Left lung (tissue), 10 donors: ENCODE measurements around the gene CES1. TPM values are rescaled to one million over a fixed set of nuclear protein-coding genes. Genes with fewer than 3 reads are reported as not detected.
"Not testable (repeated sequence)": the region's sequence is repeated elsewhere in the genome, so short reads cannot be mapped to it uniquely, and the experiment has no call there.

Experiments used
- ATAC-seq: fragments of 200-7000 bp; cut with Tn5 transposase; one replicate; pipeline ENCODE4 v1.9.1; 2020; ENCODE audit warnings: moderate library complexity
- DNase-seq, 4 donors: peaks; one replicate each; pipeline ENCODE4 v3.0.0-alpha.2; 2013 to 2020
- H3K27ac ChIP-seq, 2 donors: fragments of 200-600 bp; sonication (generic) in 1 of 2; one replicate each; pipeline versions ENCODE4 v1.5.0 to v1.8.0; 2020 to 2021
- H3K27me3 ChIP-seq, 2 donors: fragments of 200-600 bp; sonication (generic) in 1 of 2; one replicate each; pipeline versions ENCODE4 v1.5.0 to v1.8.0; 2020 to 2021
- H3K36me3 ChIP-seq, 2 donors: fragments of 200-600 bp; sonication (generic) in 1 of 2; one replicate each; pipeline versions ENCODE4 v1.5.0 to v1.8.0; 2020 to 2021
- H3K4me1 ChIP-seq, 2 donors: fragments of 200-600 bp; one replicate each; pipeline ENCODE4 v1.8.0; 2021
- H3K4me3 ChIP-seq, 2 donors: fragments of 200-600 bp; sonication (generic) in 1 of 2; one replicate each; pipeline versions ENCODE4 v1.5.0 to v1.8.0; 2020 to 2021; ENCODE audit warnings: mild to moderate bottlenecking in 1 of 2
- H3K9me3 ChIP-seq, 2 donors: fragments of 200-600 bp; sonication (generic) in 1 of 2; one replicate each; pipeline versions ENCODE4 v1.5.0 to v1.8.0; 2020 to 2021
- CTCF ChIP-seq, 2 donors: fragments of 200-600 bp; sonication (generic) in 1 of 2; IDR thresholded peaks; one replicate each; pipeline versions ENCODE4 v1.5.0 to v1.8.0; 2021; ENCODE audit warnings: antibody characterized with exemption in 2 of 2
- intact Hi-C, 2 donors: fragments of 100-400 bp; cut with DNase I; formaldehyde crosslinking; loops; one replicate each; pipeline versions ENCODE4 v1.11.2 to v1.14.2; 2022
- polyA plus RNA-seq, 6 donors: library from polyadenylated mRNA; unstranded; fragments of 120-200 nt; gene quantifications; one replicate each; pipeline ENCODE4 v1.2.1, GENCODE V29; 2013; ENCODE audit not compliant: insufficient read length in 6 of 6
- total RNA-seq, 2 donors: library from RNA; stranded (reverse); fragmentation: NEBNext Ultra II Directional; extraction: Animal tissue kit (Norgen Biotek cat#: 25700); gene quantifications; one replicate each; pipeline ENCODE4 v1.2.1, GENCODE V29; 2021
- donor health status: DM: no; HTN: yes; CAD: no.
- donor health status: DM: no; HTN: no; CAD: no.

CES1 gene
- total and polyA plus RNA-seq, 8 donors: 62.3 to 135 (median 119) TPM

GRCh38 chr16:55834049-55834448 is 1.2 kb upstream of the CES1 start:
- no peak for TF ChIP-seq CTCF (IDR thresholded peaks at IDR 0.05)
- no peaks in the 10 kb centered on the region for H3K27me3 ChIP-seq
- no peak overlapping the region for H3K27ac ChIP-seq
- peaks cover 0 to 19% of the 10 kb centered on the region in 2 donors for H3K4me1 ChIP-seq
- H3K9me3 ChIP-seq: no peaks in the 10 kb centered on the region
- intact Hi-C loops: no loop called here
- no peaks in the 10 kb centered on the region for H3K36me3 ChIP-seq
- H3K4me3 ChIP-seq: no peak overlapping the region
- ATAC-seq (no peak), DNase-seq (no peak)

- Histone ChIP-seq H3K4me1 (peaks cover 0 to 19% of the 10 kb centered on the region in 2 donors), H3K9me3 (no peaks in the 10 kb centered on the region), H3K4me3 (peak overlapping the region; percentile 15 to 27), H3K27ac (peak overlapping the region; percentile 18 to 48), H3K27me3 (no peaks in the 10 kb centered on the region), H3K36me3 (no peaks in the 10 kb centered on the region)
- intact Hi-C loops: no loop called here
- DNase-seq (no peak), ATAC-seq (peak; percentile 7)
- TF ChIP-seq CTCF (IDR thresholded peaks at IDR 0.05): no peak
Observed at GRCh38 chr16:55832425-55832772, 497 bp downstream of the CES1 start.

GRCh38 chr16:55830658-55831294 is 2.1 kb downstream of the CES1 start:
- ATAC-seq (no peak), DNase-seq (no peak)
- intact Hi-C loops: no loop called here
- no peaks in the 10 kb centered on the region for H3K27me3 ChIP-seq
- no peaks in the 10 kb centered on the region for H3K9me3 ChIP-seq
- H3K4me1 ChIP-seq: peaks cover 0 to 10% of the 10 kb centered on the region in 2 donors
- TF ChIP-seq CTCF (IDR thresholded peaks at IDR 0.05): no peak
- no peaks in the 10 kb centered on the region for H3K36me3 ChIP-seq
- no peak overlapping the region for H3K27ac ChIP-seq
- H3K4me3 ChIP-seq: no peak overlapping the region

GRCh38 chr16:55829232-55829631 is 3.7 kb downstream of the CES1 start:
- intact Hi-C loops, H3K4me1 ChIP-seq, H3K4me3 ChIP-seq, H3K27me3 ChIP-seq, ATAC-seq, H3K36me3 ChIP-seq, DNase-seq, H3K27ac ChIP-seq, H3K9me3 ChIP-seq: not testable (repeated sequence)

GRCh38 chr16:55828680-55829079 is 4.2 kb downstream of the CES1 start:
- Histone ChIP-seq H3K27ac (no peak overlapping the region), H3K9me3 (no peaks in the 10 kb centered on the region), H3K27me3 (no peaks in the 10 kb centered on the region), H3K36me3 (no peaks in the 10 kb centered on the region), H3K4me1 (peaks cover 0 to 9% of the 10 kb centered on the region in 2 donors), H3K4me3 (no peak overlapping the region)
- ATAC-seq: no peak
- no peak for TF ChIP-seq CTCF (IDR thresholded peaks at IDR 0.05)
- no peak for DNase-seq
- intact Hi-C loops: no loop called here

- no peak for DNase-seq
Observed at GRCh38 chr16:55825115-55825728, 7.7 kb downstream of the CES1 start.

More at GRCh38 chr16:55825115-55825728, 7.7 kb downstream of the CES1 start:
- Histone ChIP-seq H3K4me3 (no peak overlapping the region), H3K27me3 (no peaks in the 10 kb centered on the region), H3K27ac (no peak overlapping the region), H3K4me1 (no peaks in the 10 kb centered on the region), H3K36me3 (no peaks in the 10 kb centered on the region), H3K9me3 (no peaks in the 10 kb centered on the region)
- intact Hi-C loops: no loop called here
- no peak for ATAC-seq
- TF ChIP-seq CTCF (IDR thresholded peaks at IDR 0.05): no peak
